ENCODE results near the gene TOE1.

TOE1 gene

GRCh38 chr1:45326627-45327623 lies 13.0 kb upstream of the TOE1 start, which contains the start of gene HPDL:
Gene HPDL, plus strand, starts transcription at chr1:45326895. Its CDS starts 254 bp downstream, at chr1:45327149.
- peak; percentile 80 for DNase-seq

DNA sequence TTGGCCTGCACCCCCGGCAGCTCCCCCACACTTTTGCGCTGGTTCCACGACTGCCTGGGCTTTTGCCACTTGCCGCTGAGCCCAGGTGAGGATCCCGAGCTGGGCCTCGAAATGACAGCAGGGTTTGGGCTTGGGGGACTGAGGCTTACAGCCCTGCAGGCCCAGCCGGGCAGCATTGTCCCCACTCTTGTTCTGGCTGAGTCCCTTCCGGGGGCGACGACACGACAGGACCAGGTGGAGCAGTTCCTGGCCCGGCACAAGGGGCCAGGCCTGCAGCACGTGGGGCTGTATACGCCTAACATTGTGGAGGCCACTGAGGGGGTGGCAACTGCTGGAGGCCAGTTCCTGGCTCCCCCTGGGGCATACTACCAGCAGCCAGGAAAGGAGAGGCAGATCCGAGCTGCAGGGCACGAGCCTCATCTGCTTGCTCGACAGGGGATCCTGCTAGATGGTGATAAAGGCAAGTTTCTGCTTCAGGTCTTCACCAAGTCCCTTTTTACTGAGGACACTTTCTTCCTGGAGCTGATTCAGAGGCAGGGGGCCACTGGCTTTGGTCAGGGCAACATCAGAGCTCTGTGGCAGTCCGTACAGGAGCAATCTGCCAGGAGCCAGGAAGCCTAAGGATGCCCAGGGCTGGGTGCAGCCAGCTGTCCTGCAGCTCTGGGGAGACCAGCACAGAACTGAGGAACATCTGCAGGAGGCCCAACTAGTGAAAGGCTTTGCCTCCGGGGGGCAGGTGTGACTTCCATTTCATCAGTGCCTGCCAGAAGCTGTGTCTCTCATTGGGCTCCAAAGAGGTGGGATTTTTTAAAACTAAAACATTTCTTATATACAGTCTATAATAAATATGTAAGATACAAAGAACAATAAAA lies 12.1 kb upstream of the TOE1 start:
- no peak for DNase-seq

GRCh38 chr1:45328680-45329079 lies 11.3 kb upstream of the TOE1 start:
- no peak for DNase-seq

GRCh38 chr1:45329445-45329844 lies 10.5 kb upstream of the TOE1 start:
- no peak for DNase-seq

GRCh38 chr1:45331436-45332345 lies 8.3 kb upstream of the TOE1 start:
- DNase-seq: no peak

GRCh38 chr1:45332346-45332720 lies 7.6 kb upstream of the TOE1 start:
- no peak for DNase-seq

- DNase-seq: no peak
These were observed 5.4 kb upstream of the TOE1 start for GRCh38 chr1:45334308-45335245.

GRCh38 chr1:45335855-45336324 lies 4.1 kb upstream of the TOE1 start:
- DNase-seq: no peak

GRCh38 chr1:45337630-45338325 lies 2.2 kb upstream of the TOE1 start:
- DNase-seq: no peak

DNA sequence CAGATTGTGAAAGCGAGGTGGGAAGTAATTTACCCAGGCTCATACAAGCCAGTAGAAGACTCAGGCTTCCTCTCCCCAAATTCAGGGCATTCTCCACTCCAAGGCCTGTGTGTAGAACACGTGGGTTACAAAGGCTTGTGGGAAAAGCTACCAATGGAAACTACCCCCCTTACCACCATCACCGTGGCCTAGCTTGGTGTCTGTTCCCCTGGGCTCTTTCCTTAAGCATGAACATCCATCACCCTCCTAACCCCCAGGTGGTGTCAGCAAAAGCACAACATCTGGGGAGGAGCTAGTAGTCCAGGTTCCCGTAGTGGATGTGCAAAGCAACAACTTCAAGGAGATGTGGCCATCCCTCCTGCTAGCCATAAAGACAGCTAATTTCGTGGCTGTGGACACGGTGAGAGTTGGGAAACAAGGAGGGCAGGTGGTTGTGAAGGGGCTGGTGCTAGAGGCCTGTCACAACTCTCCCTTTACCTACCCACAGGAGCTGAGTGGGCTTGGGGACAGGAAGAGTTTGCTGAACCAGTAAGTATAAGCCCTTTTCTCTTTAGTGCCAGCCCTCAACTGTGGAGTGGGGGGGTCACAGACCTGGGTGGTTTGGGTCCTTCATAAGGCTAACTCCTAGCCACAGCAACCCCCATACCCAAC lies 971 bp downstream of the TOE1 start:
- no peak for DNase-seq

- DNase-seq: no peak
These were observed 4.5 kb downstream of the TOE1 start for GRCh38 chr1:45344499-45344898.

DNA sequence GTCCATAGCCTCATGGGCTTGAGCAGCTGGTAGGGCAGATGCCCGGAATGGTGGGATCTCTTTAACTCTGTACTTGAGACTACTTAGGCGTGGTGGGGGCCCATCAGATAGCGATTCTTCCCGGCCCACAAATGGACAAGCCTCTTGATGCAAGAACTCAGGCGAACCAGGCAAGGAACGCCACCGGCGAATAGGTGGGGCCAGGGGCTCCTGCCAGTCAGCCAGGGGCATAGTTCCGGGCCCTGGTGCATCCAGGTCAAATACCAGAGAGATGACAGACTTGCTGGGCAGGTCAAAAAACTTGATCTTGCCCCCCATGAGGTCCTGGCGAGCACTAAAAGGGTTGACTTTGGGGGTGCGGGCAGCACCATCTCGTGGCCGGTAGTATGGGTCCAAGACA lies 5.0 kb downstream of the TOE1 start:
- no peak for DNase-seq

- no peak for DNase-seq
These were observed 6.5 kb downstream of the TOE1 start for GRCh38 chr1:45346473-45346872.

GRCh38 chr1:45348020-45348419 lies 8.1 kb downstream of the TOE1 start:
- DNase-seq: no peak

- no peak for DNase-seq
These were observed 8.6 kb downstream of the TOE1 start for GRCh38 chr1:45348609-45348965.

DNA sequence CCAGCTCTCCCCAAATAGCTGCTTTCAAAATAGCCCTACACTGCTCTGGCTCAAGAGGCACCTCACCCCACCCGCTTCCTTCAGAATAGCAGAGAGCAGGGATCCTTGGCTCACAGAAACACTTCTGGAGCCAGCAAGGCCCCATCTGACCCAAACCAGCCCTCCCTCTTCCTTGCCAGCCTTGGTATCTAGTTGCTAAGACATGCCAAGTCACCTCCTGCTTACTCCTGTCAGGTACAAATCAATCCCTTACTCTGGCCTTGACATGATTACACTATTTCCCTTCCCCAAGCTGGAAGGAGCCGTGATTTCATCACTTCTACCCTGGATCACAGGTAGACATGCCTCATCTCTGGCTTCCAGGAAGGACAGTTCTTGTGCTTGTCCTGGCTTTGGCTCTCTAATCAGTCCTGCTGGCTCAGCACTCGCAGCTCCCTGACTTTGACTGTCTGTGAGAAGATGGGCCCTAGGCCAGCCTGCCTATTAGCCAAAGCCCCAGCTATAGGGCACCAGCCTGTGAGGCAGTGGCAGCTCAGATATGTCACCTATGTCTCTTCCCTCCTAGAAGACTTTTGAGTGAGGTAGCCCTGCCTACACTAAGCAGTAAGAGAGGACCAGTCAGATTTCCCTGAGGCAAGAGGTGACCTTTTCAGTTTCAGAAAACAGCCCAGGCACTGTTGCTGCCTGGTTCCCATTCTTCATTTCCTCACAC lies 9.2 kb downstream of the TOE1 start:
- no peak for DNase-seq

- no peak for DNase-seq
These were observed 11.5 kb downstream of the TOE1 start for GRCh38 chr1:45351508-45351907.

DNA sequence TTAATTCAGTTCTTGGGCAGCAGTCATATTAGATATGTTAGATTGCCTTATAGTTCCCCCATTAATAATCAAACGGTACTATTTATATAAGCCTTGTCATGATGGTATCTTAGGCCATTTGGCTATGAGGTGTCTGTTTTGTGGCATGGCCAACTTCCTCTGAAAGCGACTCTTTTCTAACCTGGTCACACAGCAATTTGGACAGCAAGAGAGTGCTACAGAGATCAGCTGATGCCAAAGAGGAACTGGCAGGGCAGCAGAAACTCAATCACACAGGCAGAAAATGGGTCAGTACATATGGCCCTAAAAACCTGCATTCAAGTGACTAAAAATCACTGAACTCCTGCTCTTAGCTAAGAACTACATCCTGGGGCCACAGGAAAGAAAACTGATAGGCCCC lies 13.7 kb downstream of the TOE1 start:
- no peak for DNase-seq

DNA sequence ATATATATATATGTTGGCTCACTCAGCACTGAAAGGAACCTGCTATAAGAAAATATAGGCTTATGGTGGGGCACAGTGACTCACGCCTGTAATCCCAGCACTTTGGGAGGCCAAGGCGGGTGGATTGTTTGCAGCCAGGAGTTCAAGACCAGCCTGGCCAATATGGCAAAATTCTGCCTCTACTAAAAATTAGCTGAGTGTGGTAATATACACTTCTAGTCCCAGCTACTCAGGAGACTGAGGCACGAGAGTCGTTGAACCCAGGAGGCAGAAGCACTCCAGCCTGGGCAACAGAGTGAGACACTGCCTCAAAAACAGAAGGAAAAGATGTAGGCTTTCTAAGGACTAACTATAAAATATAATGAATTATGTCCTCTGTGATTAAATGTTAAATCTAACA lies 14.9 kb downstream of the TOE1 start:
- no peak for DNase-seq

- no peak for DNase-seq
These were observed 15.7 kb downstream of the TOE1 start for GRCh38 chr1:45355683-45356082.
